Activated CD4-positive, alpha-beta T cell treated with anti-CD3 and anti-CD28 coated beads, Interleukin-2, amount 50 U/mL, for 4 hours (primary cell): ENCODE results near the gene SUN5.
"Not testable (repeated sequence)": the region's sequence is repeated elsewhere in the genome, so short reads cannot be mapped to it uniquely, and the experiment has no call there.

Source experiments
- DNase-seq, 2 experiments: peaks; one replicate each; pipeline ENCODE4 v3.0.0-alpha.2; 2020

Gene SUN5

GRCh38 chr20:32975698-32976674, 28.2 kb downstream of the SUN5 start:
- no peak for DNase-seq

DNA sequence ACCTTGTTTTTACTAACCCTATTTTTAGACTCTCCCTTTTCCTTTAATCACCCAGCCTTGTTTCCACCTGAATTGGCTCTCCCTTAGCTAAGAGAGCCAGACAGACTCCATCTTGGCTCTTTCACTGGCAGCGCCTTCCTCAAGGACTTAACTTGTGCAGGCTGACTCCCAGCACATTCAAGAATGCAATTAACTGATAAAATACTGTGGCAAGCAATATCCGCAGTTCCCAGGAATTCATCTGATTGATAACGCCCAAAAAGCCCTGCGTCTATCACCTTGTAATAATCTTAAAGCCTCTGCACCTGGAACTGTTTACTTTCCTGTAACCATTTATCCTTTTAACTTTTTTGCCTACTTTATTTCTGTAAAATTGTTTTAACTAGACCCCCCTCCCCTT, 29.1 kb downstream of the SUN5 start:
- DNase-seq, result not testable (repeated sequence)

DNA sequence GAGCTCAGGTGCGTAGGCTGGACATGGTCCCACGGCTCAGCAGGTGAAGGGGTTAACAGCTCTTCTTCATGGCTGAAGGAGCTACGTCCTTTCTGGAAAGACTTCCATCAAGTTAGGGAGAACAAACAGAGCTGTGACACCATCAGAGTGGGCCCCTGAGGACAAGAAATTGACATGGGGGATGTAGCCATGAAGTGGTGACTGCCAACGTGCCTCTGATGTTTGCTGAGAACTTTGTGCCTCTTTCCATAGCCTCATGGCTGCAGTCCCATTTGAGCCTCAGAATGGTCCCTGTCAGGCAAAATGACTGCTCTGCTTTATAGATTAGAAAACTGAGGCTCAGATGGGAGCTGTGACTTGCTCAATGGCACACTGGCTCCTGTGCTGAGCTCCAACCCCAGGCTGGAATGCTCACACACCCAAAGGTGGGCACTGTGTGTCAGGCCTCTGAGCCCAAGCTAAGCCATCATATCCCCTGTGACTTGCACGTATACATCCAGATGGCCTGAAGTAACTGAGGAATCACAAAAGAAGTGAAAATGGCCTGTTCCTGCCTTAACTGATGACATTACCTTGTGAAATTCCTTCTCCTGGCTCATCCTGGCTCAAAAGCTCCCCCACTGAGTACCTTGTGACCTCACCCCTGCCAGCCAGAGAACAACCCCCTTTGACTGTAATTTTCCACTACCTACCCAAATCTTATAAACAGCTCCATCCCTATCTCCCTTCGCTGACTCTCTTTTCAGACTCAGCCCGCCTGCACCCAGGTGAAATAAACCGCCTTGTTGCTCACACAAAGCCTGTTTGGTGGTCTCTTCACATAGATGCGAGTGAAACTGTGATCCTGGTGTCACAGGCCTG, 29.8 kb downstream of the SUN5 start:
- DNase-seq, result not testable (repeated sequence)

- no peak for DNase-seq
Measured at GRCh38 chr20:32973077-32973717, 31.0 kb downstream of the SUN5 start.

GRCh38 chr20:32972181-32973076, 31.8 kb downstream of the SUN5 start:
- peak; percentile 65 to 72 for DNase-seq

DNA sequence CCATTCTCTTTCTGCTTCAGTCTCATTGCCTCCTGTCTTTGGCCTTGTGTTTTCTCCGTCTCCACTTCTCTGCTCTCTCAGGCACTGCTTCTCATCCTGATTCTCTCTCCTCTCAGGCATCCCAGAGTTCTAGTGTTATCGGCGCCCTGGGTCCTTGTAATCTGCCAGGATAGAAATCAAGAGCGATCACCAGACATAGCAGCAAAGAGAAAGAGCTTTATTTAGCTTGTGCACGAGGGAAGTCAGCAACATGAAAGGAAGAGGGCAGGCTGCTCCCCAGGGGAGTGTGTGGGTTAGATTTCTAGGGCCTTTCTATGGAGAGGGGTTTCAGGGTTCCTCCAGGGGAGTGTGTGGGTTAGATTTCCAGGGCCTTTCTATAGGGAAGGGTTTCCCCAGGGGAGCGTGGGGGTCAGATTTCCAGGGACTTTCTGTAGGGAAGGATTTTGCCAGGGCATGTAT, 32.5 kb downstream of the SUN5 start:
- DNase-seq, result no peak

- DNase-seq, result no peak
Measured at GRCh38 chr20:32970973-32971300, 33.3 kb downstream of the SUN5 start.

DNA sequence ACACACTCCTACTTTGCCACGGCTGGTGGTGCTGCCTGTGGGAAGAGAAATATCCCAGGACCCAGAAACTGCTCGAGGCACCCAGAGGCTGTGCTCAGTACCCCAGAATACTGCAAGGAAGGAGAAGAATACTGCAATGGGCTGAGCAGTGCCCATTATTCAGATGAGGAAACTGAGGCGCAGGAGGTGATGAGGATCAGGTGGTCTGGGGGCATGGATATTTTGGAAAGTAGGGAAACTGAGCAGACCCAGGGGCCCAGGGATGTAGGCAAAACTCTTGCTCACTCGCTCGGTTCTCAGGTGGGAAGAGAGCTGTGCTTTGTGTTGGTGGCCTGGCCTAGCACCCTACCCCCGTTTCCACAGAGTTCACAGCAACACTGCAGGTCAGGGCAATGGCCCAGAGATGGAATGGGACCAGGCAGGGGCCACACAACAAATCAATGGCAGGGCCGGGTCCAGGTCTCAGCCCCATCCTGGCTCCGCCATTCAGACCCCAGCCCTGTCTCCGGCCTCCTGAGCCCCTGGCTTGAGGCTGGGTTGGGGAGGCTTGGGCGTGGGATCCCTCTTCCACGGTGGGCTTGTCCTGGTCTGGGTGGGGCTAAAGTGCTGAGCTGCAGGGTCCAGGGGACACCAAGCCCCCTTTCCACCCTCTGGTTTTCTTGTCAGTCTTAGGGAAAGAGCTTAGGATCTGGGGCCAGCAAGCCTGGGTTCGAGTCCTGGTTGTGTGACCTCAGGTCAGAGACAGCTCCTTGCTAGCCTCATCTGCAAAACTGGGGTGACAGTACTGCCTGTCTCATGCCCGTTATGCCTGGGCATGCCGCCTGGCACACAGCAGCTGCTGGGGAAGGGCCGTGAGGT, 33.9 kb downstream of the SUN5 start:
- DNase-seq, result no peak

DNA sequence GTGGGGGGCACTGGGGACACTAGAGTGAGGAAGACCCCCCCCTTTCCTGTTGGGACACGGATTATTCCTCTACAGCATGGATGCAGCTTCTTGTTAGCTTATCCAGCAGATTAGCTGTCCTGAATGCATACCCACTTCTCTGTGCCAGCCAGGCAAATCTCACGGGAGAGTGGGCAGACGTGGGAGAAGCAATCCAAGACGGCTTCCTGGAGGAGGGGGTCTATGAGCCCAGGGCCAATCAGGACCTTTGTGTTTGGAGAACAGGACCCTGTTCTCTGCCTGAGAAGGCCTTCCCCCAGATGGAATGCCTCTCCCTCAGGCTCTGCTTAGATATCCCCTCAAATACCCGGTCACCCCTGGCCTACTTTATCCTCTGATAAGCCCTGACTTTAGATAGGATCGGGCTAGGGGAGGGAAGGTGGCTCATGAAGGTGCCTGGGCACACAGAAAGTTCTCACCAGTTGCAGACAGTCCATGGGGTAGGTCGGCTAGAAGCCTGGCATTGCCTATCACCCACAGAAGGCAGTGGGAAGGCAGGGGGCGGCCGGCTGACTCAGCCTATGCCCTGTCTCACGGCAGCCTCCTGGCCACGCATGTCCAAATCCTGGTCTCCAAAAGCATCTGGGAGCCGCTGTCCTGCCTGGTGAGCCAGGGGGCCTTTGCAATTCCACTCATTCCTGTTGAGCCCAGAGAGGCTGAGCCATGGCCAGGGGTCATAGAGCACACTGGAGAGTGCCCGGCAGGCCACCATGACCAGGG, 34.7 kb downstream of the SUN5 start:
- no peak for DNase-seq

- no peak for DNase-seq
Measured at GRCh38 chr20:32968478-32969241, 35.6 kb downstream of the SUN5 start.

GRCh38 chr20:32967961-32968457, 36.2 kb downstream of the SUN5 start:
- peak; percentile 39 to 45 for DNase-seq

GRCh38 chr20:32966881-32967781, 37.1 kb downstream of the SUN5 start:
- DNase-seq, result no peak

DNA sequence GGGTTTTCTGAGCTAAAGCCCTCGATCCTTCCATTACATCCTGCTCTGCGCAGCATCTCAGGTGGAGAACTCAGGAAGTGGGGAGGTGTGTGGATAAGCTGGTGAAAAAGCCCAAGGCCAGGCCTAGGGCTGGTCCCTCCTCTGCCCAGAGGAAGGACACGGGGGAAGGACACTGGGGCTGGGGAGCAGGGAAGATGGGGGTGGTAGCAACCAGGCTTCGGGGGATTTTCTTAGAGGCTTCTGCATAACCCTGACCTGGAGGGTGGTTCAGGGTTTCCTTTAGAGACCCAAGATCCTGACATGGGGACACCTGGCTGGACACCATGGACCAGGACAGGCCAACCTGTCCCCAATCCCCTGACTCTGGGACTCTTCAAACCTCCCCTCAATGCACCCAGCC, 37.9 kb downstream of the SUN5 start:
- no peak for DNase-seq

- no peak for DNase-seq
Measured at GRCh38 chr20:32965581-32966373, 38.5 kb downstream of the SUN5 start.

- no peak for DNase-seq
Measured at GRCh38 chr20:32965115-32965514, 39.1 kb downstream of the SUN5 start.

- no peak for DNase-seq
Measured at GRCh38 chr20:32964575-32964974, 39.7 kb downstream of the SUN5 start.

DNA sequence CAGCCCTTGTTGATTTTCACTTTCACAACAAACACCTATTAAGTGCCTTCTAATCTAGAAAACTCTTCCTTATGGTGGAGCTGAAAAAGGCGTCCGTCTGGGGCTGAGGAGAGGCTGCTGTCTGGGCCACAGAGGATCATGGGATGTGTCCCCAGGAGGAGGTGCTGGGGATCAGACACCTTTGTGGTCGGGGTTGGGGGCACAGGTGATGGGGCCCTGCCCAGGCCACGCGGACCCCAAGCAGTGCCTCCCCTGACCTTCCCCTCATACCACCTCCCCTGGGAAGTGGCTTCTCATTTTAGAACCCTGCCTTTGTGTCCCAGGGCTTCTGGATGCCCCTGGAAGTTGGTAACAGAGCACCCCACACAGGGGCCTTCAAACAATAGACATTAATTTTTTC, 41.1 kb downstream of the SUN5 start:
- no peak for DNase-seq
